Natural killer cell (primary cell): ENCODE results near the gene FER. TPM values are rescaled to one million over a fixed set of nuclear protein-coding genes. Genes with fewer than 3 reads are reported as not detected.
"Not testable (repeated sequence)": the region's sequence is repeated elsewhere in the genome, so short reads cannot be mapped to it uniquely, and the experiment has no call there.

Experiments used
- ATAC-seq, 3 donors: fragments of 150-1000 bp in 2 of 3; fragments of 200-7000 bp in 1 of 3; cut with Tn5 transposase; 1 replicate in 1 of 3; 2 replicates in 2 of 3; pipeline ENCODE4 v1.10.0; 2021; ENCODE audit warnings: mild to moderate bottlenecking in 2 of 3, moderate library complexity in 2 of 3
- DNase-seq, 2 donors: peaks; one replicate each; pipeline versions ENCODE4 v3.0.0 to v3.0.0-alpha.2; 2013 to 2021; ENCODE audit warnings: mixed read lengths in 1 of 2
- H3K27ac ChIP-seq: one replicate; pipeline ENCODE4 v1.5.1; 2013; ENCODE audit warnings: mild to moderate bottlenecking, low read length
- H3K27me3 ChIP-seq: one replicate; pipeline ENCODE4 v1.6.1; 2013; ENCODE audit warnings: low read length; ENCODE audit not compliant: control insufficient read depth, insufficient read depth
- H3K36me3 ChIP-seq: one replicate; pipeline ENCODE4 v1.6.1; 2013; ENCODE audit warnings: low read length; ENCODE audit not compliant: control insufficient read depth, insufficient read depth
- H3K4me1 ChIP-seq: one replicate; pipeline ENCODE4 v1.6.1; 2013; ENCODE audit warnings: low read length; ENCODE audit not compliant: control insufficient read depth, insufficient read depth
- H3K4me3 ChIP-seq: one replicate; pipeline ENCODE4 v1.5.1; 2013; ENCODE audit warnings: low read length
- H3K9me3 ChIP-seq: one replicate; pipeline ENCODE4 v1.6.1; 2013; ENCODE audit warnings: low read length; ENCODE audit not compliant: control insufficient read depth, insufficient read depth
- H3K27ac Mint-ChIP-seq, 2 donors: one replicate each; pipeline ENCODE4 v1.8.0; 2022; ENCODE audit warnings: mild to moderate bottlenecking in 2 of 2, mixed read lengths in 2 of 2, moderate library complexity in 1 of 2
- H3K27me3 Mint-ChIP-seq, 2 donors: one replicate each; pipeline ENCODE4 v1.8.0; 2022; ENCODE audit warnings: low read depth in 2 of 2, mixed read lengths in 2 of 2
- H3K36me3 Mint-ChIP-seq: one replicate; pipeline ENCODE4 v1.8.0; 2022; ENCODE audit warnings: mixed read lengths
- H3K4me1 Mint-ChIP-seq, 2 donors: one replicate each; pipeline ENCODE4 v1.8.0; 2022; ENCODE audit warnings: mixed read lengths in 2 of 2
- H3K4me3 Mint-ChIP-seq: one replicate; pipeline ENCODE4 v1.8.0; 2022; ENCODE audit warnings: mild to moderate bottlenecking, moderate library complexity, mixed read lengths
- H3K9me3 Mint-ChIP-seq, 2 donors: one replicate each; pipeline ENCODE4 v1.8.0; 2022; ENCODE audit warnings: mixed read lengths in 2 of 2
- WGBS: methylation state at CpG from one replicate; pipeline ENCODE4 v1.1.7; 2013; ENCODE audit warnings: missing lambda C conversion rate; ENCODE audit not compliant: insufficient coverage; 5-methylcytosine and 5-hydroxymethylcytosine counted together
- intact Hi-C: fragments of 100-400 bp; cut with micrococcal nuclease; formaldehyde crosslinking; loops from one replicate; pipeline ENCODE4 v1.14.2; 2022
- total RNA-seq, 4 donors: library from RNA; stranded (reverse); fragments of 120-200 nt in 1 of 4; gene quantifications; one replicate each; pipeline versions ENCODE4 v1.2.3 to v1.2.4, GENCODE V29; 2013 to 2022
- TF ChIP-seq, protein P1 (sequence below): fragments of 200-600 bp; IDR thresholded peaks from one replicate; pipeline ENCODE4 v1.8.0; 2022; ENCODE audit warnings: antibody characterized with exemption

FER gene
- total RNA-seq, 3 donors from 2014 or later (not counting 1 experiment from before 2014, with no cell fraction given), result 17.3 to 25.2 (median 19.4) TPM

DNA sequence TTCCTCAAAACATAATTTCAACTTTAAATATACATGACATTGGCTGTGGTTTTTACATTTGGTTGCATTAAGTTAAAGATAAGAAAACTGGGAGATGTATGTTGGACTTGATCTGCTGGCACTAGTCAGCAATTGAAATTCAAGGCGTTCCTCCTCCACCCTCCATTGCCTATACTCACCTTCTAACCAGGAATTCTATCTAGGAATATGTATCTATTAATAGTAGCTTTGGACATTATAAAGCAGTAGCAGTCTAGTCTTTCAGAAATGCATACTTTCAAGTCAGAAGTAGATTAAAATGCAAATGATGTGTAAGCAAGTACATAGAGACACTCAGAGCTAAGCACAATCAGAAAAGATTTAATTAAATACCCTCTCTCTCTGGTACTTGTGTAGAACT is 24.9 kb downstream of the FER start:
- ATAC-seq, result no peak

DNA sequence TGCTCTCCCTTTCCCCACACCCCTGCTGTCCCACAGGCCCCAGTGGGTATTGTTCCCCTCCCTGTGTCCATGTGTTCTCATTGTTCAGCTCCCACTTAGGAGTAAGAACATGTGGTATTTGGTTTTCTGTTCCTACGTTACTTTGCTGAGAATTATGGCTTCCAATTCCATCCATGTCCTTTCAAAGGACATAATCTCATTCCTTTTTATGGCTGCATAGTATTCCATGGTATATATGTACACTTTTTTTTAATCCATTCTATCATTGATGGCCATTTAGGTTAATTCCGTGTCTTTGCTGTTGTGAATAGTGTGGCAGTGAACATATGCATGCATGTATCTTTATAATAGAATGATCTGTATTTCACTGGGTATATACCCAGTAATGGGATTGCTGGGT is 25.6 kb downstream of the FER start:
- H3K4me3 Mint-ChIP-seq, result no peak overlapping the region
- no peak overlapping the region for H3K27ac Mint-ChIP-seq
- H3K9me3 Mint-ChIP-seq, result peaks cover 0 to 2% of the 10 kb centered on the region in 2 donors

More for the DNA sequence above, 24.9 kb downstream of the FER start:
- no peak overlapping the region for H3K27ac ChIP-seq
- H3K36me3 ChIP-seq, result no peaks in the 10 kb centered on the region
- H3K27me3 Mint-ChIP-seq, result no peaks in the 10 kb centered on the region
- no CpG with 5 or more reads among the region's 1 CpG for WGBS
- TF ChIP-seq, protein P1, sequence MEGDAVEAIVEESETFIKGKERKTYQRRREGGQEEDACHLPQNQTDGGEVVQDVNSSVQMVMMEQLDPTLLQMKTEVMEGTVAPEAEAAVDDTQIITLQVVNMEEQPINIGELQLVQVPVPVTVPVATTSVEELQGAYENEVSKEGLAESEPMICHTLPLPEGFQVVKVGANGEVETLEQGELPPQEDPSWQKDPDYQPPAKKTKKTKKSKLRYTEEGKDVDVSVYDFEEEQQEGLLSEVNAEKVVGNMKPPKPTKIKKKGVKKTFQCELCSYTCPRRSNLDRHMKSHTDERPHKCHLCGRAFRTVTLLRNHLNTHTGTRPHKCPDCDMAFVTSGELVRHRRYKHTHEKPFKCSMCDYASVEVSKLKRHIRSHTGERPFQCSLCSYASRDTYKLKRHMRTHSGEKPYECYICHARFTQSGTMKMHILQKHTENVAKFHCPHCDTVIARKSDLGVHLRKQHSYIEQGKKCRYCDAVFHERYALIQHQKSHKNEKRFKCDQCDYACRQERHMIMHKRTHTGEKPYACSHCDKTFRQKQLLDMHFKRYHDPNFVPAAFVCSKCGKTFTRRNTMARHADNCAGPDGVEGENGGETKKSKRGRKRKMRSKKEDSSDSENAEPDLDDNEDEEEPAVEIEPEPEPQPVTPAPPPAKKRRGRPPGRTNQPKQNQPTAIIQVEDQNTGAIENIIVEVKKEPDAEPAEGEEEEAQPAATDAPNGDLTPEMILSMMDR, result no peak
- no peak overlapping the region for H3K27ac Mint-ChIP-seq
- no peak overlapping the region for H3K4me3 Mint-ChIP-seq
- H3K4me3 ChIP-seq, result no peak overlapping the region
- no peaks in the 10 kb centered on the region for H3K9me3 ChIP-seq
- peaks cover 0 to 2% of the 10 kb centered on the region in 2 donors for H3K9me3 Mint-ChIP-seq
- H3K4me1 Mint-ChIP-seq, result peaks cover 9% of the 10 kb centered on the region in 2 donors
- intact Hi-C loops, result no loop called here
- no peaks in the 10 kb centered on the region for H3K4me1 ChIP-seq
- no peak for DNase-seq
- no peaks in the 10 kb centered on the region for H3K27me3 ChIP-seq
- H3K36me3 Mint-ChIP-seq, result no peaks in the 10 kb centered on the region

DNA sequence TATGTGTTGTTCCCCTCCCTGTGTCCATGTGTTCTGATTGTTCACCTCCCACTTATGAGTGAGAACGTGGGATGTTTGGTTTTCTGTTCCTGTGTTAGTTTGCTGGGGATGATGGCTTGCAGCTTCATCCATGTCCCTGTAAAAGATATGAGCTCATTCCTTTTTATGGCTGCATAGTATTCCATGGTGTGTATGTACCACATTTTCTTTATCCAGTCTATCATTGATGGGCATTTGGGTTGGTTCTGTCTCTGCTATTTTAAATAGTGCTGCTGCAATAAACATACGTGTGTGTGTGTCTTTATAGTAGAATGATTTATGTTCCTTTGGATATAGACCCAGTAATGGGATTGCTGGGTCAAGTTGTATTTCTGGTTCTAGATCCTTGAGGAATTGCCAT is 26.4 kb downstream of the FER start:
- H3K36me3 ChIP-seq, intact Hi-C loops, ATAC-seq, H3K9me3 ChIP-seq, H3K27ac ChIP-seq, H3K4me3 Mint-ChIP-seq, H3K4me1 ChIP-seq, H3K27me3 ChIP-seq, H3K36me3 Mint-ChIP-seq, DNase-seq, H3K4me3 ChIP-seq, H3K9me3 Mint-ChIP-seq, H3K27me3 Mint-ChIP-seq, H3K27ac Mint-ChIP-seq: not testable (repeated sequence)
- H3K4me1 Mint-ChIP-seq, result peaks cover 6 to 11% of the 10 kb centered on the region in 2 donors
- WGBS, result 85% methylated on average over 2 of the region's 2 CpGs

More for the DNA sequence above, 25.6 kb downstream of the FER start:
- intact Hi-C loops, result no loop called here
- Mint-ChIP-seq H3K4me1 (peaks cover 9% of the 10 kb centered on the region in 2 donors), H3K27me3 (no peaks in the 10 kb centered on the region), H3K36me3 (no peaks in the 10 kb centered on the region)
- DNase-seq (no peak), ATAC-seq (no peak)
- Histone ChIP-seq H3K27me3 (no peaks in the 10 kb centered on the region), H3K4me1 (no peaks in the 10 kb centered on the region), H3K27ac (no peak overlapping the region), H3K9me3 (no peaks in the 10 kb centered on the region), H3K4me3 (no peak overlapping the region), H3K36me3 (no peaks in the 10 kb centered on the region)
- 100% methylated on average over 2 of the region's 2 CpGs for WGBS
- TF ChIP-seq, protein P1, result no peak

DNA sequence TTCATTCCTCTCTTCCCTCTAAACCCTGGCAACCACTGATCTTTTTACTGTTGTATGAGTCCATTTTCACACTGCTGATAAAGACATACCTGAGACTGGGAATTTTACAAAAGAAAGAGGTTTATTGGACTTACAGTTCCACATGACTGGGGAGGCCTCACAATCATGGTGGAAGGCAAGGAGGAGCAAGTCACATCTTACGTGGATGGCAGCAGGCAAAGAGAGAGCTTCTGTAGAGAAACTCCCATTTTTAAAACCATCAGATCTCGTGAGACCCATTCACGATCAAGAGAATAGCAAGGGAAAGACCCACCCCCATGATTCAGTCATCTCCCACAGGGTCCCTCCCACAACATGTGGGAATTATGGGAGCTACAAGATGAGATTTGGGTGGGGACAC is 29.9 kb downstream of the FER start:
- H3K4me3 Mint-ChIP-seq, ATAC-seq, H3K4me3 ChIP-seq, H3K27ac Mint-ChIP-seq, H3K4me1 ChIP-seq, H3K27me3 Mint-ChIP-seq, H3K27ac ChIP-seq, H3K9me3 ChIP-seq, DNase-seq, H3K36me3 ChIP-seq, H3K36me3 Mint-ChIP-seq, intact Hi-C loops, H3K9me3 Mint-ChIP-seq, H3K27me3 ChIP-seq: not testable (repeated sequence)
- WGBS, result 100% methylated on average over 1 of the region's 3 CpGs
- H3K4me1 Mint-ChIP-seq, result peaks cover 5 to 12% of the 10 kb centered on the region in 2 donors

DNA sequence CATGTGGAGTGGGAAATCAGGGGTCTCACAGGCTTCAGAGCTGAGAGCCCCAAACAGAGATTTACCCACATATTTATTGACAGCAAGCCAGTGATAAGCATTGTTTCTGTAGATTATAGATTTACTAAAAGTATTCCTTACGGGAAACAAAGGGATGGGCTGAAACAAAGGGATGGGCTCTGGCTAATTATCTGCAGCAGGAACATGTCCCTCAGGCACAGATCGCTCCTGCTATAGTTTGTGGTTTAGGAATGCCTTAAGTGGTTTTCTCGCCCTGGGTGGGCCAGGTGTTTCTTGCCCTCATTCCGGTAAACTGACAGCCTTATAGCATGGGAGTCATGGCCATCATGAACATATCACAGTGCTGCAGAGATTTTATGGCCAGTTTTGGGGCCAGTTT is 36.9 kb downstream of the FER start:
- H3K36me3 ChIP-seq, H3K4me3 ChIP-seq, ATAC-seq, H3K27ac Mint-ChIP-seq, H3K27me3 ChIP-seq, H3K36me3 Mint-ChIP-seq, H3K9me3 Mint-ChIP-seq, H3K4me1 ChIP-seq, intact Hi-C loops, H3K9me3 ChIP-seq, H3K27ac ChIP-seq, DNase-seq, H3K4me3 Mint-ChIP-seq, H3K27me3 Mint-ChIP-seq: not testable (repeated sequence)
- WGBS, result 98% methylated on average over 4 of the region's 4 CpGs
- peaks cover 22 to 24% of the 10 kb centered on the region in 2 donors for H3K4me1 Mint-ChIP-seq
